ENCODE measurements around the gene CABYR.
"Not testable (repeated sequence)": the region's sequence is repeated elsewhere in the genome, so short reads cannot be mapped to it uniquely, and the experiment has no call there.

Gene CABYR

GRCh38 chr18:24136967-24137373 is 1.9 kb upstream of the CABYR start:
- Histone ChIP-seq H2AFZ (ENCODE audit: low read depth, low read length, severe bottlenecking) (no peak overlapping the region), H4K20me1 (ENCODE audit: low read depth, low read length) (no peaks in the 10 kb centered on the region), H3K36me3 (ENCODE audit: low read length) (no peaks in the 10 kb centered on the region), H3F3A (ENCODE audit: insufficient read depth) (no peaks in the 10 kb centered on the region), H3K9me2 (replicated peaks; ENCODE audit: insufficient read depth, low read length) (no peaks in the 10 kb centered on the region), H3K4me2 (ENCODE audit: low read depth, low read length, poor library complexity, severe bottlenecking) (no peak overlapping the region), H3K9ac (ENCODE audit: low read length) (no peak overlapping the region), H3K27me3 (ENCODE audit: low read length) (no peaks in the 10 kb centered on the region), H3K4me3 (ENCODE audit: insufficient read depth, low read length, poor library complexity, severe bottlenecking) (no peak overlapping the region), H3K79me2 (ENCODE audit: insufficient read depth, low read length) (no peaks in the 10 kb centered on the region), H3K27ac (ENCODE audit: low read depth, low read length) (no peak overlapping the region), H3K9me3 (ENCODE audit: insufficient read depth, low read length) (no peaks in the 10 kb centered on the region)
- TF ChIP-seq EZH2phosphoT487 (conservative IDR thresholded peaks at IDR 0.05; ENCODE audit: low read length) (no peak), CTCF (IDR thresholded peaks at IDR 0.05; ENCODE audit: insufficient read depth, low read length, poor library complexity, severe bottlenecking) (no peak)

- H2AFZ ChIP-seq (ENCODE audit: low read depth, low read length, severe bottlenecking), result no peak overlapping the region
- no peak overlapping the region for H3K9ac ChIP-seq (ENCODE audit: low read length)
- no peaks in the 10 kb centered on the region for H3K9me3 ChIP-seq (ENCODE audit: insufficient read depth, low read length)
- H3F3A ChIP-seq (ENCODE audit: insufficient read depth), result no peaks in the 10 kb centered on the region
- no peaks in the 10 kb centered on the region for H4K20me1 ChIP-seq (ENCODE audit: low read depth, low read length)
- no peaks in the 10 kb centered on the region for H3K79me2 ChIP-seq (ENCODE audit: insufficient read depth, low read length)
- H3K9me2 ChIP-seq (replicated peaks; ENCODE audit: insufficient read depth, low read length), result no peaks in the 10 kb centered on the region
- no peak overlapping the region for H3K27ac ChIP-seq (ENCODE audit: low read depth, low read length)
- no peak for TF ChIP-seq EZH2phosphoT487 (conservative IDR thresholded peaks at IDR 0.05; ENCODE audit: low read length)
- no peak for TF ChIP-seq CTCF (IDR thresholded peaks at IDR 0.05; ENCODE audit: insufficient read depth, low read length, poor library complexity, severe bottlenecking)
- H3K4me2 ChIP-seq (ENCODE audit: low read depth, low read length, poor library complexity, severe bottlenecking), result no peak overlapping the region
- no peaks in the 10 kb centered on the region for H3K36me3 ChIP-seq (ENCODE audit: low read length)
- no peak overlapping the region for H3K4me3 ChIP-seq (ENCODE audit: insufficient read depth, low read length, poor library complexity, severe bottlenecking)
- no peaks in the 10 kb centered on the region for H3K27me3 ChIP-seq (ENCODE audit: low read length)
Measured at GRCh38 chr18:24138409-24138788, 463 bp upstream of the CABYR start.

GRCh38 chr18:24140697-24141096 is 1.8 kb downstream of the CABYR start:
- H3F3A ChIP-seq (ENCODE audit: insufficient read depth), result no peaks in the 10 kb centered on the region
- no peaks in the 10 kb centered on the region for H3K27me3 ChIP-seq (ENCODE audit: low read length)
- H3K4me2 ChIP-seq (ENCODE audit: low read depth, low read length, poor library complexity, severe bottlenecking), result no peak overlapping the region
- H2AFZ ChIP-seq (ENCODE audit: low read depth, low read length, severe bottlenecking), result no peak overlapping the region
- no peak overlapping the region for H3K4me3 ChIP-seq (ENCODE audit: insufficient read depth, low read length, poor library complexity, severe bottlenecking)
- H3K27ac ChIP-seq (ENCODE audit: low read depth, low read length), result no peak overlapping the region
- H3K9me3 ChIP-seq (ENCODE audit: insufficient read depth, low read length), result no peaks in the 10 kb centered on the region
- H3K36me3 ChIP-seq (ENCODE audit: low read length), result no peaks in the 10 kb centered on the region
- TF ChIP-seq EZH2phosphoT487 (conservative IDR thresholded peaks at IDR 0.05; ENCODE audit: low read length) (no peak), CTCF (IDR thresholded peaks at IDR 0.05; ENCODE audit: insufficient read depth, low read length, poor library complexity, severe bottlenecking) (no peak)
- H3K79me2 ChIP-seq (ENCODE audit: insufficient read depth, low read length), result no peaks in the 10 kb centered on the region
- H3K9ac ChIP-seq (ENCODE audit: low read length), result no peak overlapping the region
- H3K9me2 ChIP-seq (replicated peaks; ENCODE audit: insufficient read depth, low read length), result no peaks in the 10 kb centered on the region
- H4K20me1 ChIP-seq (ENCODE audit: low read depth, low read length), result no peaks in the 10 kb centered on the region

- Histone ChIP-seq H3K9me2 (replicated peaks; ENCODE audit: insufficient read depth, low read length) (no peaks in the 10 kb centered on the region), H4K20me1 (ENCODE audit: low read depth, low read length) (no peaks in the 10 kb centered on the region), H2AFZ (ENCODE audit: low read depth, low read length, severe bottlenecking) (no peak overlapping the region), H3K4me3 (ENCODE audit: insufficient read depth, low read length, poor library complexity, severe bottlenecking) (no peak overlapping the region), H3K4me2 (ENCODE audit: low read depth, low read length, poor library complexity, severe bottlenecking) (no peak overlapping the region), H3K27me3 (ENCODE audit: low read length) (no peaks in the 10 kb centered on the region), H3K36me3 (ENCODE audit: low read length) (no peaks in the 10 kb centered on the region), H3K9me3 (ENCODE audit: insufficient read depth, low read length) (no peaks in the 10 kb centered on the region), H3F3A (ENCODE audit: insufficient read depth) (no peaks in the 10 kb centered on the region), H3K27ac (ENCODE audit: low read depth, low read length) (no peak overlapping the region), H3K9ac (ENCODE audit: low read length) (no peak overlapping the region), H3K79me2 (ENCODE audit: insufficient read depth, low read length) (no peaks in the 10 kb centered on the region)
- TF ChIP-seq CTCF (IDR thresholded peaks at IDR 0.05; ENCODE audit: insufficient read depth, low read length, poor library complexity, severe bottlenecking) (no peak), EZH2phosphoT487 (conservative IDR thresholded peaks at IDR 0.05; ENCODE audit: low read length) (no peak)
Measured at GRCh38 chr18:24142376-24142775, 3.5 kb downstream of the CABYR start.

DNA sequence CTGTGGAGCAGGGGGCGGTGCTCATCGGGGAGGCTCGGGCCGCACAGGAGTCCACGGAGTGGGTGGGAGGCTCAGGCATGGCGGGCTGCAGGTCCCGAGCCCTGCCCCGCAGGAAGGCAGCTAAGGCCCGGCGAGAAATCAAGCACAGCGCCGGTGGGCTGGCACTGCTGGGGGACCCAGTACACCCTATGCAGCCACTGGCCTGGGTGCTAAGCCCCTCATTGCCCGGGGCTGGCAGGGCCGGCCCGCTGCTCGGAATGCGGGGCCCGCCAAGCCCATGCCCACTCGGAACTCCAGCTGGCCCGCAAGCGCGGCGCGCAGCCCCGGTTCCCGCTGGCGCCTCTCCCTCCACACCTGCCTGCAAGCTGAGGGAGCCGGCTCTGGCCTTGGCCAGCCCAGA is 10.7 kb downstream of the CABYR start:
- H4K20me1 ChIP-seq (ENCODE audit: low read depth, low read length); H3K79me2 ChIP-seq (ENCODE audit: insufficient read depth, low read length); H3K36me3 ChIP-seq (ENCODE audit: low read length); H3K9me2 ChIP-seq (replicated peaks; ENCODE audit: insufficient read depth, low read length); H3K9ac ChIP-seq (ENCODE audit: low read length); H3F3A ChIP-seq (ENCODE audit: insufficient read depth); H3K9me3 ChIP-seq (ENCODE audit: insufficient read depth, low read length); H2AFZ ChIP-seq (ENCODE audit: low read depth, low read length, severe bottlenecking); H3K4me3 ChIP-seq (ENCODE audit: insufficient read depth, low read length, poor library complexity, severe bottlenecking); H3K27me3 ChIP-seq (ENCODE audit: low read length); H3K4me2 ChIP-seq (ENCODE audit: low read depth, low read length, poor library complexity, severe bottlenecking); H3K27ac ChIP-seq (ENCODE audit: low read depth, low read length): not testable (repeated sequence)

All from SU-DHL-6 (cell line).